Activated CD4-positive, alpha-beta T cell treated with anti-CD3 and anti-CD28 coated beads, Interleukin-2, amount 10 ng/mL, durations not matched to agents 24 days and 14 days (primary cell): ENCODE measurements around the gene GTF2A2. TPM values are rescaled to one million over a fixed set of nuclear protein-coding genes. Genes with fewer than 3 reads are reported as not detected.

ENCODE experiments used
- DNase-seq: peaks from one replicate; pipeline ENCODE4 v3.0.0; 2022
- H3K27ac Mint-ChIP-seq: one replicate; pipeline ENCODE4 v1.8.0; 2022; ENCODE audit warnings: mild to moderate bottlenecking, mixed read lengths
- H3K27me3 Mint-ChIP-seq: one replicate; pipeline ENCODE4 v1.8.0; 2022; ENCODE audit warnings: mixed read lengths
- H3K36me3 Mint-ChIP-seq: one replicate; pipeline ENCODE4 v1.8.0; 2022; ENCODE audit warnings: low read depth, mild to moderate bottlenecking, mixed read lengths
- H3K4me1 Mint-ChIP-seq: one replicate; pipeline ENCODE4 v1.8.0; 2021; ENCODE audit warnings: mixed read lengths
- H3K4me3 Mint-ChIP-seq: one replicate; pipeline ENCODE4 v1.8.0; 2022; ENCODE audit warnings: mild to moderate bottlenecking, moderate library complexity, mixed read lengths
- H3K9me3 Mint-ChIP-seq: one replicate; pipeline ENCODE4 v1.8.0; 2021; ENCODE audit warnings: mixed read lengths
- intact Hi-C: fragments of 100-400 bp; cut with micrococcal nuclease; formaldehyde crosslinking; loops from one replicate; pipeline ENCODE4 v1.15.1; 2023
- total RNA-seq: library from RNA; stranded (reverse); gene quantifications from 2 replicates; pipeline ENCODE4 v1.2.3, GENCODE V29; 2022

The GTF2A2 gene
- total RNA-seq, 1 donor from 2014 or later: 200 TPM

- Mint-ChIP-seq H3K27me3 (no peaks in the 10 kb centered on the region), H3K4me1 (peaks cover 47% of the 10 kb centered on the region), H3K9me3 (no peaks in the 10 kb centered on the region), H3K36me3 (peaks cover 27% of the 10 kb centered on the region), H3K27ac (peak overlapping the region; percentile 98), H3K4me3 (peak overlapping the region; percentile 95)
- intact Hi-C loops: loop anchor here (1.0 to 2.0 kb wide), 2 partner anchors 31 to 711 kb away; partner anchors contain the start of gene GTF2A2
- DNase-seq: peak; percentile 78
These were observed 30.5 kb upstream of the GTF2A2 start for GRCh38 chr15:59687836-59688235.

- Mint-ChIP-seq H3K4me1 (peaks cover 48% of the 10 kb centered on the region), H3K9me3 (no peaks in the 10 kb centered on the region), H3K4me3 (peak overlapping the region; percentile 77), H3K36me3 (peaks cover 31% of the 10 kb centered on the region), H3K27ac (peak overlapping the region; percentile 82), H3K27me3 (no peaks in the 10 kb centered on the region)
- DNase-seq: no peak
- intact Hi-C loops: loop anchor here (2.0 kb wide), 1 partner anchor 712 kb away; no protein-coding TSS in a partner anchor
These were observed 29.1 kb upstream of the GTF2A2 start for GRCh38 chr15:59686389-59686788.

GRCh38 chr15:59685737-59686297 lies 28.5 kb upstream of the GTF2A2 start:
- Mint-ChIP-seq H3K27ac (peak overlapping the region; percentile 82), H3K27me3 (no peaks in the 10 kb centered on the region), H3K9me3 (no peaks in the 10 kb centered on the region), H3K36me3 (peaks cover 31% of the 10 kb centered on the region), H3K4me3 (peak overlapping the region; percentile 77), H3K4me1 (peaks cover 44% of the 10 kb centered on the region)
- intact Hi-C loops: loop anchor here (2.0 kb wide), 1 partner anchor 713 kb away; no protein-coding TSS in a partner anchor
- DNase-seq: no peak

- no peak for DNase-seq
- Mint-ChIP-seq H3K4me3 (no peak overlapping the region), H3K9me3 (no peaks in the 10 kb centered on the region), H3K36me3 (peaks cover 55% of the 10 kb centered on the region), H3K27me3 (no peaks in the 10 kb centered on the region), H3K27ac (no peak overlapping the region), H3K4me1 (peaks cover 29% of the 10 kb centered on the region)
- intact Hi-C loops: no loop called here
These were observed 23.6 kb upstream of the GTF2A2 start for GRCh38 chr15:59680870-59681269.

- Mint-ChIP-seq H3K4me1 (peaks cover 24% of the 10 kb centered on the region), H3K36me3 (peaks cover 55% of the 10 kb centered on the region), H3K9me3 (no peaks in the 10 kb centered on the region), H3K4me3 (no peak overlapping the region), H3K27ac (no peak overlapping the region), H3K27me3 (no peaks in the 10 kb centered on the region)
- DNase-seq: no peak
- intact Hi-C loops: no loop called here
These were observed 23.0 kb upstream of the GTF2A2 start for GRCh38 chr15:59680346-59680745.

- H3K4me1 Mint-ChIP-seq: peaks cover 19% of the 10 kb centered on the region
- no peaks in the 10 kb centered on the region for H3K27me3 Mint-ChIP-seq
- peaks cover 57% of the 10 kb centered on the region for H3K36me3 Mint-ChIP-seq
- peak overlapping the region; percentile 90 for H3K27ac Mint-ChIP-seq
- peak overlapping the region; percentile 22 for H3K4me3 Mint-ChIP-seq
- no peak for DNase-seq
- H3K9me3 Mint-ChIP-seq: no peaks in the 10 kb centered on the region
- intact Hi-C loops: no loop called here
These were observed 21.3 kb upstream of the GTF2A2 start for GRCh38 chr15:59678620-59679019.

- Mint-ChIP-seq H3K27me3 (no peaks in the 10 kb centered on the region), H3K9me3 (no peaks in the 10 kb centered on the region), H3K36me3 (peaks cover 58% of the 10 kb centered on the region), H3K4me3 (no peak overlapping the region), H3K27ac (peak overlapping the region; percentile 90), H3K4me1 (peaks cover 18% of the 10 kb centered on the region)
- intact Hi-C loops: no loop called here
- DNase-seq: no peak
These were observed 20.9 kb upstream of the GTF2A2 start for GRCh38 chr15:59678172-59678571.

- H3K4me1 Mint-ChIP-seq: peaks cover 13% of the 10 kb centered on the region
- peaks cover 64% of the 10 kb centered on the region for H3K36me3 Mint-ChIP-seq
- no peak overlapping the region for H3K4me3 Mint-ChIP-seq
- no peaks in the 10 kb centered on the region for H3K9me3 Mint-ChIP-seq
- intact Hi-C loops: no loop called here
- no peak overlapping the region for H3K27ac Mint-ChIP-seq
- H3K27me3 Mint-ChIP-seq: no peaks in the 10 kb centered on the region
- no peak for DNase-seq
These were observed 19.2 kb upstream of the GTF2A2 start for GRCh38 chr15:59676565-59676964.

GRCh38 chr15:59674361-59674877 lies 17.1 kb upstream of the GTF2A2 start:
- no peak overlapping the region for H3K27ac Mint-ChIP-seq
- no peak overlapping the region for H3K4me3 Mint-ChIP-seq
- no peak for DNase-seq
- intact Hi-C loops: no loop called here
- H3K36me3 Mint-ChIP-seq: peaks cover 68% of the 10 kb centered on the region
- H3K4me1 Mint-ChIP-seq: peaks cover 10% of the 10 kb centered on the region
- no peaks in the 10 kb centered on the region for H3K9me3 Mint-ChIP-seq
- H3K27me3 Mint-ChIP-seq: no peaks in the 10 kb centered on the region

- peaks cover 49% of the 10 kb centered on the region for H3K36me3 Mint-ChIP-seq
- peaks cover 2% of the 10 kb centered on the region for H3K4me1 Mint-ChIP-seq
- H3K27me3 Mint-ChIP-seq: no peaks in the 10 kb centered on the region
- H3K27ac Mint-ChIP-seq: no peak overlapping the region
- no peak for DNase-seq
- no peaks in the 10 kb centered on the region for H3K9me3 Mint-ChIP-seq
- intact Hi-C loops: no loop called here
- H3K4me3 Mint-ChIP-seq: no peak overlapping the region
These were observed 11.2 kb upstream of the GTF2A2 start for GRCh38 chr15:59668556-59668955.

GRCh38 chr15:59662260-59662659 lies 4.9 kb upstream of the GTF2A2 start:
- Mint-ChIP-seq H3K4me1 (no peaks in the 10 kb centered on the region), H3K27ac (no peak overlapping the region), H3K36me3 (peaks cover 33% of the 10 kb centered on the region), H3K9me3 (no peaks in the 10 kb centered on the region), H3K27me3 (no peaks in the 10 kb centered on the region), H3K4me3 (no peak overlapping the region)
- DNase-seq: no peak
- intact Hi-C loops: no loop called here

GRCh38 chr15:59659366-59659765 lies 2.1 kb upstream of the GTF2A2 start:
- H3K27ac Mint-ChIP-seq: no peak overlapping the region
- intact Hi-C loops: no loop called here

GRCh38 chr15:59657635-59658125 lies 365 bp upstream of the GTF2A2 start:
- Mint-ChIP-seq H3K27ac (peak overlapping the region; percentile 90), H3K36me3 (peaks cover 26% of the 10 kb centered on the region), H3K27me3 (no peaks in the 10 kb centered on the region), H3K4me1 (peaks cover 3% of the 10 kb centered on the region), H3K4me3 (no peak overlapping the region), H3K9me3 (no peaks in the 10 kb centered on the region)
- DNase-seq: no peak
- intact Hi-C loops: loop anchor here (1.0 kb wide), 1 partner anchor 31 kb away; no protein-coding TSS in a partner anchor

More at GRCh38 chr15:59659366-59659765, 2.1 kb upstream of the GTF2A2 start:
- peaks cover 32% of the 10 kb centered on the region for H3K36me3 Mint-ChIP-seq
- no peaks in the 10 kb centered on the region for H3K4me1 Mint-ChIP-seq
- no peak overlapping the region for H3K4me3 Mint-ChIP-seq
- H3K27me3 Mint-ChIP-seq: no peaks in the 10 kb centered on the region
- DNase-seq: no peak
- no peaks in the 10 kb centered on the region for H3K9me3 Mint-ChIP-seq

- intact Hi-C loops: no loop called here
- Mint-ChIP-seq H3K4me3 (no peak overlapping the region), H3K27me3 (no peaks in the 10 kb centered on the region), H3K27ac (no peak overlapping the region), H3K9me3 (no peaks in the 10 kb centered on the region), H3K36me3 (peaks cover 25% of the 10 kb centered on the region), H3K4me1 (peaks cover 8% of the 10 kb centered on the region)
- peak; percentile 41 for DNase-seq
These were observed 3.3 kb downstream of the GTF2A2 start for GRCh38 chr15:59654046-59654445.
